Fibroblast of upper back skin (primary cell): ENCODE data around the gene MAGEF1.

ENCODE experiments used
- DNase-seq: peaks from one replicate; pipeline ENCODE4 v3.0.0-alpha.2; 2013

MAGEF1 gene

DNA sequence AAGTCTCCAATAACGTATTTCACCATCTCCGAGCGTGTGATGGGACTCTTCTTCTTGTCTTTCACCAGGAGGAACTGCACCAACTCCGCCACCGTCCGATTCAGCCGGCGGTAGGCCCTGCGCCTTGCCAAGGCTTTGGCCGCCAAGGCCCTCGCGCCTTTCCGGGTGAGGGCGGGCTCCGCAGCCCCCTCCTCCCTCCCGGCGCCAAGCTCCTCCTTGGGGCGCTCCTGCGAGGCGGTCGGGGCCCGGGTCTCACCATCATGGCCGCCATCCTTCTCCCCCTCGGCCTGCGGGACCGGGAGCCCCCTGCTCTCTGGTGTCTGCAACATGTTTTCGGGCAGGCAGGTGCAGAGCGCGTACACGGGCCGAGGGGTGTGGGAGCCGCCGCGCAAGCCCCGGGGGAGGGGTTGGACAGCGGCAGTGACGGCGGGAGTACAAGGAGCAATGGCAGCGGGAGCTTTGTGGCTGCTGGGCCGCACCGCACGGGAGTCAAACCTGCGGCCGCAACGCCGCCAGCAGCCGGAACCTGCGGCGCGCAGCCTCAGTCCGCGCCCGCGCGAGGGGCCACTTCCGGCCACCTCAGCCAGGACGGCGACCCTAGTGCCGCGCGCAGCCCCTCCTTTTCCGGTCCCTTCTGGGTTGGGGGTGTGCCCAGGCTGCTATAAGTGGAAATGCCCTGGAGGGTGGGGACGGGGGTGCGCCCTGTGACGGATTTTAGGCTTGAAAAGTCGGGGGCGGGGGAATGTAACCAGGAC lies at the start of gene MAGEF1:
Gene MAGEF1 (minus strand): TSS at position 572 of the 755 bp plus-strand sequence. CDS start 243 bp downstream, at position 329.
- peak; percentile 89 for DNase-seq

DNA sequence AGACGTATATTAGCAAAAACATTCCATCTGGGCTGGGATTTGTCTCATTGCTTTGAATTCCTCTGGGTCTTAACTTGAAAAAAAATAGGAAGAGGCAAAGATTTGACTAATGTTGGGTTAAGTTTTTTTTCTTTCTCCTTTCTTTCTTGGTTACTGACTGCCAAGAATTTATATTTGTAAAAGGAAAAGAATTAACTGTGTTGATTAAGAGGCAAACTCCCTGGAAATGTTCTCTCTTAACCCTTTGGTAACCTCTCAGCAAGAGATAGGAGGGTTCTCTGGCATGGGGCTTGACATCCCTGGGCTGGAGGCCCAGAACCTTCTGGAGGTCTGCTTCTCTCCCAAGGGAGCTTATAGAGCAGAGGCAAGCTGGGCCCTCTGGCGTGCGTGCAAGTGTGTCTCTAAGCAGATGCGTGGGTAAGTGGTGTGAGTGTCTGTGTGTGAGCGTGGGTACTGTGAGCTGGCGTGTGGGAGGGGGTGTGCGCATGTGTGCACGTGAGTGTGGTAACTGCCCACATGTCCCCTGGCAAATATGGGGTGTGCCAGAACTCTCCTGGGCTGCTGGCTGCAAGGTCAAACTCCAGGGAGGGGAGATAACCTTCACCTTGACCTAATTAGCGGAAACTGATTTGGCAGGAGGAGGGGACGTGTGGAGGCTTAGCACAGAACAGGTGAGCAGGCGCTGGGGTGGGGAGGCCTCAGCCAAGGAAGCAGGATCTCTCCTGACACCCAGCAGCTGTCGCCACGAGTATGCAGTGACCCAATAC lies 49.4 kb upstream of the MAGEF1 start:
- peak; percentile 96 for DNase-seq

DNA sequence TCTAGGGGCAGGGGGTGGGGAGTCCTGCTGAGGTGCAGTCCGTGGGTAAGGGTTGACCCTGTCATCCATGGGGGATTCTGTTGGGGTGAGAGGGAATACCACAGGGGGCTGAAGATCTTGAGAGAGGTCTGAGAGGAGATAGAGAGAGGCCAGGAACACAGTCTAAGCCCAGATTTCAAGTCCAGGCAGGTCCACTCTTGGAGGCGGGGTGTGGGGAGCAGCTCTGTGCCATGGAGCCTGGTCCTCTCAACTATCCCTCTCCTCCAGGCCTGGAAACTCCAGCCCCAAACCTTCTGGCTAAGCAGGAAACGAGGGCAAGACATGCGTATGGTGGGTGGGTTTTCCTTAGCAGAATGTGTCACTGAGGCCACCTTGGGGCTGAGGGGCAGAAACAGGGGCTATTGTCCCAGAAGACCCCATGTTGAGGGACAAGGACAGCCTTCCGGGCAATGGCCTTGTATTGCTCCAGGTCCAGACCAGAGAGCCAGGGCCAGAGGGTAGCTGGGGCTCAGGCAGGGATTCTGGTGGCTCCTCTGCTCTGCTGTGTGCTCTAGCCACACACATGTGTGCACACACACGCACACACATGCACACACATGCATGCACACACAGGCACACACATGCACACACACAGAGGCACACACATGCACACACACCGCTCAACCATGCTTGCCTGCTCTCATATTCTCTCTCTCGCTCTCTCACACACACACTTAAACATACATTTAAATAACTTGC lies 48.6 kb upstream of the MAGEF1 start:
- no peak for DNase-seq

DNA sequence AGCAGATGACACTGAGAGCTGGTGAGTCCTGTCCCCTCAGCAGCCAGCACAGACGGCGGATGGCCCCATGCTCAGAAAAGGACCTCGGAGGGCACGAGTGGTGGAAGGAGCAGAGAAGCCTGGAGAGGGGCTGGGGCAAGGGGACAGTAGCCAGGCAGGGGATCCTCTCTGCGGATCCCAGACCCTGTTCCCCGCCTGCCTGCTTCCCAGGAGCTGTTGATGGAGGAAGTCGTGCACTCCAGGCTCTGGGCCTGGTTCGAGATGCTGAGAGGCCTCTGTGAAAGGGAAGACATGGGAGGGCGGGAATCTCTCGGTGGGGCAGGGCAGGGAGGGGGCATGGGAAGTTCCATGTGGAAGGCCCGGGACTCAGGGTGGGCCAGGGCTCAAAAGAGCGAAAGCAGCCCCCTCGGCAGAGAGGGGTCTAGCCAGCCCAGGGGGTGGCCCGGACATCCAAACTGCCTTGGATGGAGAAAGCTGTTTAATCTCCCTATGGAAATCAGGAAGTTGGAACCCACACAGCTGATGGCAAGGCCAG lies 47.9 kb upstream of the MAGEF1 start:
- no peak for DNase-seq

DNA sequence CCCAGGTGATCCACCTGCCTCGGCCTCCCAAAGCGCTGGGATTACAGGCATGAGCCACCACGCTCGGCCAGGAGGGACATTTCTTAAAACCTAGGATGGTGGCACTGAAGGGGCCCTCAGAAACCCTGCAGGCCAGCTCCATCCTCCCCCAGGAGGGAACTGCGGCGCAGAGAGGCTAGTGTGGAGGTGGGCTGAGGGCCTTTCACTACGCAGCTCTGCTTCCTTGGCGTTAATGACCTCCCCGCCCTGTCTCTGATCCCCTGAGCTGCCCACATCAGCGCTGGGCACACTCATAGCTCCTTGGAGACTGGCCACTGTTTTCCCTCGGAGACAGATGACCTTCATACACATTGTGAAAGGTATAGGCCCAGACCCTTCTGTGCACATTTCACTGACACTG lies 46.2 kb upstream of the MAGEF1 start:
- no peak for DNase-seq

GRCh38 chr3:184757022-184757651 lies 45.3 kb upstream of the MAGEF1 start:
- peak; percentile 96 for DNase-seq

- DNase-seq = no peak
These were observed 44.5 kb upstream of the MAGEF1 start for GRCh38 chr3:184756151-184757021.

- DNase-seq = no peak
These were observed 43.5 kb upstream of the MAGEF1 start for GRCh38 chr3:184755315-184755731.

DNA sequence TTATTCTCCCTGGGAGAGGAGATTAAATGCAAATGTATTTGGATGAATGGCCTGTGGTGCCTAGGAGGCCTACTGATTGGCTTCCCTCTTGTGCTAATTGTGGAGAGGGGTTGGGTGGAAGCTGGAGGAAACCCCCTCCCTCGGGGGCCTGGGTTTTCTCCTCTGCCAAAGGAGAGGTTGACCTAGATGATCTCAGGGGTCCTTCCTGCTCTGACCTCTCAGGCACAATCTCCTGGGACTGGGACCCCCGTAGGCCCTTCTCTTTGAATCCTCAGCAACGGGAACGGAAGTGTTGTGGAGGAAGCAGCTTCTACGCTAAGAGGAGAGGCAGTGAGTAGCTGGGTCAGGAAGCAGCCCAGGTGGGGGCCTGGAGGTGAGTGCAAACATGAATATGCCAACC lies 40.5 kb upstream of the MAGEF1 start:
- no peak for DNase-seq

DNA sequence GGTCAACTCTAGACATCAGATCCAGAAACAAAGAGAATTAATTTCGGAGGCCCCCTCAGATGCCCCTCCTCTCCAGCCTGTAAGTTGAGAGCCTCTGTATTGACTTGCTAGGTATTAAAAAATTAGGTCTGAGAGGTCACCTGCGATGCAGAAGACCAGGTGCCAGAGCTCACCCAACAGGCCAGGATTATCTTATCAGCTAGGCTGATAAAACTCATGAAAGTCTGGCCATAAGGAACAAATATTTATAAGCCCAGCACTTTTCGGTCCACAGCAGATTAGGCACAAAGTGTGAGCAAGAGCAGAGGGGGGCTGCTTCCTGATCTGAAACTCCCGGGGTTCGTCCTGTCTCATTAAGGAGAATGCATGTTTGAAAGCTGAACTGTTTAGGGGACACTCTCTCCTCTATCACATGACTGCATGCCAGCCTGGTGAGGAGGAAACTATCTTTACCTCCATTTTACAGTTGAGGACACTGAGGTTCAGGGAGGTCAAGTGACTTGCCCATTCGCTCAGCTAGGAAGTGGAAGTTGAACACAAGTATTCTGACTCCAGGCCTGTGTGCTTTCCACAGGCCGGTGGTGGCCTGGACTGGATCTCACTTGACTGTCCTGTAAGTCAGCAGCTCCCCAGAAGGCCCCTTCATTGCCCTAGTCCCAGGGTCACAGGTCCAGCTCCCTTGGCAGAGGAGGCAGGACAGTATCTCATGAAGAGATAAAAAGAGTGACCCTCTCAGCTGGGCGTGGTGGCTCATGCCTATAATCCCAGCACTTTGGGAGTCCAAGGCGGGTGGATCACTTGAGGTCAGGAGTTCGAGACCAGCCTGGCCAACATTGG lies 39.6 kb upstream of the MAGEF1 start:
- DNase-seq = no peak

DNA sequence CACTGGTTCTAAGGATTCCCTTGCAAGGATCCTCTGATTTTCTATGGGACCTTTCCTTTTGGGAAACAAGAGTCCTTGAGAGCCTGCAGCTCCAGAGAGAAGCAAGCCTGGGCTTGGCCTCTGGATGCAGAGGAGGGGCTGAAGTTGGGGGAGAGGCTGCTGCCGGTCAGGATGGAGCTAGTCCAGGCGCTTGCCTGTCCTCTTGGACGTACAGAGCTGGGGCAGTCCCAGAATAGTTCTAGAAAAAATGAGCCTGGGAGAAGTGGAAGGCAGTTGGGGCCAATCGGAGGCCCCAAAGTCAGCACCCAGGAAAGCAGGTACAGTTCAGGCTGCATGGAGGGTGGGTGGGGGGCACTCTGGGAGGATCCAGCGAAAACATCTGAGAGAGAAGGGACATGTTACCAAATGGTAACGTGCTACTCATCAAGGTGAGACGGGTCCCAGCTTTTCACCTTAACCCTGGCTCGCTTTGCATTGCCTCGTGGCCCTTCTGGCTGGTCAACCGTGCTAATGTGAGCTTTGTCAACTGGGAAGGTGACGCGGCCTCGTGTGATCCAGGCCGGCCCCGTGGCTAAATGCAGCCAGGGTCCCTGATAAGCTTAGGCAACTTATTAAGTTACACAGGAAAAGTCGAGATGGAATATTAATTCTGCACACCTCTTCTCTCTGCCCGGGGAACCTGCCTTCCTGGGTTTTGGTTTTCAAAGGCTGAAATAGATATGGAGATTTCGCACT lies 38.7 kb upstream of the MAGEF1 start:
- no peak for DNase-seq

- DNase-seq = no peak
These were observed 37.4 kb upstream of the MAGEF1 start for GRCh38 chr3:184749168-184749744.

GRCh38 chr3:184748219-184749135 lies 36.6 kb upstream of the MAGEF1 start:
- DNase-seq = peak; percentile 38

DNA sequence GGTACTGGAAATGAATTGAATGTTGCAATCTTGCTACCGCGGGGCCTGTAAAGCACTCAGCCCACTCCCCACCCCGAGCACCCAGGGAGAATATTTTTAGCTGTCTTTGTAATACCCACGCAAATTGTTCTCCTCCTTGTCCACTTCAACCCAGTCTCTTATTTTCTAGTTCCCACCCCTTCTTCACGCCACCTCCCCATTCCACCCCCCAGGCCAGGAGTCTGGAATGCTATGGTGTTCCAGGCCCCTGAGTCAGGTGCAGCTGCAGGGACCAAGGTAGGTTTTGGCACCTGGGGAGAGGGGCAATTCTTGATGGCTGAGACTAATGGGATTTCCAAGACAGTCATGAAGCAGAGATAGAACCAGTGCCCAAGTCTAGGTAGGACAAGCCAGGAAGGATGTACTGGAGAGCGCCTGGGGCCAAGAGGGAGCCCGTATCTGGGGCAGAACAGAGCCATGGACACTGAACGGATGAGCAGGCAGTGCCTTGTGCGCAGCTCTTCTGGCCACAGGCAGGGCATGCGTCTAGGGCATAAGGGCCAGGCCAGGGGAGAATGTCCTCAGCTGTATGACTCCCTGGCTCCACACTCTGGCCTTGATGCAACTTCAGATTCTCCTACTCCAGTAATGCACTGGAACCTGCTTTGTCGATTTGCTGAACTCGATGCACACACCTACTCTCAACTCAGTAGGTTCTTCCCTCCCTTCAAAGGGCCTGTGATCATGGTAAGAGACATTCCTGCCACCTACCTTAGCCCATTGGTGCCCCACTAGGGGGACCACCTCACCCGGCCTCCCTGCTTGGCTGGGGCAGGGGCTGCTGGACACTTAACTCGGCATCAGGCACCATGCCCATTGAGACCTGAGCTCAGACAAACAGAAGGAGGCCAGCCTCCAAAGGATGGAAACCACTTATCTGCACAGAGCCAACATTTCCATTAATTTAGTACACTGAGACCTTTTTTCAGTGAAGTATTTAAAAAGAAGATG lies 34.6 kb upstream of the MAGEF1 start:
- no peak for DNase-seq

GRCh38 chr3:184745526-184745925 lies 33.7 kb upstream of the MAGEF1 start:
- no peak for DNase-seq

DNA sequence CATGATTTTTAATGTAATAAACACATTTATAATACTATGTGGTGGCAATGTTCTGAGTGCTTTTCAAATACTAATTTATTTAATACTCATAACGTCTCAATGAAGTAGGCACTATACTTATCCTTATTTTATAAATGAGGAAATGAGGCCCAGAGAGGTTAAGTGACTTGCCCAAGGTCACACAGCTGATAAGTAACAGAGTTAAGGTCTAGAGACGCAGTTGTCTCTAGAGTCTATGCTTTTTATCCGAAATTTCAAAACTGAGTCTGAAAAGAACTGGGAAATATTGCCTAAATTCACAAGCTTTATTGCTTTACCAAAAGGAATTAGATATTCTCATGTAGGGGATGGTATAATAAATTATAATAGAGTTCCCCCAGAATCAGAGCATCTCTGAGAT lies 31.4 kb upstream of the MAGEF1 start:
- DNase-seq = no peak

DNA sequence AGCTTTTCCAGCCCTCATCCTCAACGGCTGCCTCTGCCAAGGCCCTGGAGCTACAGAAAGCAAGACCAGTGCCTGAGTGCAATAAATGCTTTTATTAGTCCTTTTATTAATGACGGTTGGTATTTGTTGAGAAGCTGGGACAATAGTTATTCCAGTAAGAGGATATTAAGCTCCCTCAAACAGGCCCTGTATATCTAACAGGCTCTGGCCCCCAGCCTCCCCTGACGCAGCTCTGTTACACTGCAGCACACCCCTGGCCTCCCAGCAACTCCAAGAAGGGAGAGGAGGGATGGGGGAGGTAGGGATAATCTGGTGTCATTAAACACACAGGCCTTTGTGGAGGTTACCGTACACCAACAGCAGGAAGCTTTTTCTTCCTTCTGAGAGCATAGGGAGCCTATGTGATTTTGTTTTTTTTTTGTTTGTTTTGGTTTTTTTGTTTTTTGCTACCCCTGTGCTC lies 30.8 kb upstream of the MAGEF1 start:
- no peak for DNase-seq
